Testis (tissue), 2 donors: ENCODE measurements around the gene CACNA1C.

Experiments used
- CTCF ChIP-seq, 3 experiments: fragments of 450-650 bp in 2 of 3; fragments of 200-600 bp in 1 of 3; sonication (generic) in 1 of 3; IDR thresholded peaks; one replicate each; pipeline ENCODE4 v1.5.1; 2016 to 2019; ENCODE audit warnings: antibody characterized with exemption in 3 of 3, mild to moderate bottlenecking in 2 of 3, moderate library complexity in 1 of 3
- POLR2A ChIP-seq: fragments of 450-650 bp; IDR thresholded peaks from one replicate; pipeline ENCODE4 v1.6.1; 2017; ENCODE audit warnings: antibody characterized with exemption, mild to moderate bottlenecking, moderate library complexity

DNA sequence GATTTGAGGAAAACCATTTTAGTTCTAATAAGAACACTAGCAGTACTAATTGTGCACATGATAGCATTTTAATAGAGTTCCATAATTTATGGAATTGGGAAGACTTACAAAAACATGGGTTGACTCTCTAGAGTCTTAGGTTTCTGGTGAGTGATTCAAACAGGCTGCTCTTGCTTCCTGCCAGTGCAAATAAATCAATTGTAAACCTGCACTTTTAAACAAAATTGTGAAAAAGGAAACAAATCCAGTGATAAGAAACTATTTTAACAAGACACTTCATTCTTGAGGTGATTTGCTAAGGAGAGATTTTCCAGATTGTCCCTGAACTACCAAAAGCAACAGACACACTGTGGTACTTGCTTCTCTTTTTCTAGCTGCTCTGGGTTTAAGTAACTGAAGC, 112.2 kb downstream of the CACNA1C start:
- TF ChIP-seq CTCF (IDR thresholded peaks at IDR 0.05) = no peak
- no peak for TF ChIP-seq POLR2A
